ENCODE results near the gene AUNIP.

DNA sequence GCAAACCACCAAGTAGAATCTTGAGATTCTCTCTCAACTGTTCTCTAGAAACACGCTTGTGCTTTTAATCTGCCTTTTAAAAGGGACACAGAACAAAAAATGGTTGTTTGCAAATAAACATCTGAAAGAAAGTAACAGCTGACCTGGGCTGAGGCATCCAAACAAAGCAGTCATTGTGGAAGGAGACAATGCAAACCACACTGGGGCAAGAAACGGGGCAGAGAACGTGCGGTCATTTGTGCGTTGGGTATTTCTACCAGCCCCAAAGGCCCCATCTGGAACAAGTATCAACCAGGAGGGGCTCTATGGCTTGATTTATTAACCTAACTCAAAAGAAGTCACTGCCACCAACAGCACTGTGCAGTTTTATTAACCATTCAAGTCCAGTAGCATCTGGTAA, 41.0 kb upstream of the AUNIP start:
- TF ChIP-seq, protein P1, sequence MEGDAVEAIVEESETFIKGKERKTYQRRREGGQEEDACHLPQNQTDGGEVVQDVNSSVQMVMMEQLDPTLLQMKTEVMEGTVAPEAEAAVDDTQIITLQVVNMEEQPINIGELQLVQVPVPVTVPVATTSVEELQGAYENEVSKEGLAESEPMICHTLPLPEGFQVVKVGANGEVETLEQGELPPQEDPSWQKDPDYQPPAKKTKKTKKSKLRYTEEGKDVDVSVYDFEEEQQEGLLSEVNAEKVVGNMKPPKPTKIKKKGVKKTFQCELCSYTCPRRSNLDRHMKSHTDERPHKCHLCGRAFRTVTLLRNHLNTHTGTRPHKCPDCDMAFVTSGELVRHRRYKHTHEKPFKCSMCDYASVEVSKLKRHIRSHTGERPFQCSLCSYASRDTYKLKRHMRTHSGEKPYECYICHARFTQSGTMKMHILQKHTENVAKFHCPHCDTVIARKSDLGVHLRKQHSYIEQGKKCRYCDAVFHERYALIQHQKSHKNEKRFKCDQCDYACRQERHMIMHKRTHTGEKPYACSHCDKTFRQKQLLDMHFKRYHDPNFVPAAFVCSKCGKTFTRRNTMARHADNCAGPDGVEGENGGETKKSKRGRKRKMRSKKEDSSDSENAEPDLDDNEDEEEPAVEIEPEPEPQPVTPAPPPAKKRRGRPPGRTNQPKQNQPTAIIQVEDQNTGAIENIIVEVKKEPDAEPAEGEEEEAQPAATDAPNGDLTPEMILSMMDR (conservative IDR thresholded peaks at IDR 0.05 in 1 of 2, IDR thresholded peaks at IDR 0.05 in 1 of 2; ENCODE audit: low read depth in 1 of 2, low read length in 2 of 2) = no peak
- no peak for TF ChIP-seq EZH2 (IDR thresholded peaks at IDR 0.05; ENCODE audit: low read length, missing control alignments)
